Type B pancreatic cell (in vitro differentiated cells): Measurements from ENCODE around the gene KRTAP6-3. TPM values are rescaled to one million over a fixed set of nuclear protein-coding genes. Genes with fewer than 3 reads are reported as not detected.

ENCODE experiments used
- DNase-seq: peaks from one replicate; pipeline ENCODE4 v3.0.0; 2021; ENCODE audit warnings: mixed read lengths; ENCODE audit not compliant: unreplicated experiment; ENCODE audit errors: extremely low spot score
- H3K27ac Mint-ChIP-seq: 2 replicates; pipeline ENCODE4 v1.8.0; 2021; ENCODE audit warnings: mild to moderate bottlenecking, mixed read lengths
- H3K27me3 Mint-ChIP-seq: 2 replicates; pipeline ENCODE4 v1.8.0; 2021; ENCODE audit warnings: mixed read lengths
- H3K36me3 Mint-ChIP-seq: 2 replicates; pipeline ENCODE4 v1.8.0; 2021; ENCODE audit warnings: mixed read lengths
- H3K4me1 Mint-ChIP-seq: one replicate; pipeline ENCODE4 v1.8.0; 2021; ENCODE audit warnings: mixed read lengths; ENCODE audit not compliant: unreplicated experiment
- H3K4me3 Mint-ChIP-seq: 2 replicates; pipeline ENCODE4 v1.8.0; 2021; ENCODE audit warnings: mild to moderate bottlenecking, mixed read lengths
- H3K9me3 Mint-ChIP-seq: 2 replicates; pipeline ENCODE4 v1.8.0; 2021; ENCODE audit warnings: mixed read lengths
- CTCF ChIP-seq: fragments of 200-600 bp; sonication (generic); conservative IDR thresholded peaks from 2 replicates; pipeline ENCODE4 v1.5.0; 2021; ENCODE audit warnings: antibody characterized with exemption, mild to moderate bottlenecking
- total RNA-seq: library from RNA; stranded (reverse); gene quantifications from 2 replicates; pipeline ENCODE4 v1.2.1, GENCODE V29; 2021; ENCODE audit warnings: low replicate concordance

The KRTAP6-3 gene
- total RNA-seq, 1 donor from 2014 or later = not detected

DNA sequence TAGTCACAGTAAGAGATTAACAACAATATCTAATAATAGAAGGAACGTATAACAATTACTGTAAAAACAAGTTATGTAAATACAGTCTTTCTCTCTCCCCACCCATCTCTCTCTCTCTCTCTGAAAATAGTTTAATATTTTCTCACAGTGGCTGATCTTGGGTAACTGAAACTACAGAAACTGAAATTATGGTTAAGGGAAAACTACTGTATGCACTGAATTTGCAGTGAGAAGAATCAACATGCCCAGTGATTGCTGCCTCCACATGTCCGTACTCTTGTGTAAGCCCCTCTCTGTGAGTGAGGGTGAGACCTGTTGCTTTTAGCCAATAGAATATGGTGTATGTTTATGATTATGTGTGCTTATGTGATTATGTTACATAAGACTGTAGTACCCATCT lies 19.9 kb downstream of the KRTAP6-3 start:
- DNase-seq = no peak
- Mint-ChIP-seq H3K4me3 (no peak overlapping the region), H3K4me1 (no peaks in the 10 kb centered on the region), H3K36me3 (no peaks in the 10 kb centered on the region), H3K9me3 (no peaks in the 10 kb centered on the region), H3K27me3 (no peaks in the 10 kb centered on the region), H3K27ac (no peak overlapping the region)
- no peak for TF ChIP-seq CTCF

DNA sequence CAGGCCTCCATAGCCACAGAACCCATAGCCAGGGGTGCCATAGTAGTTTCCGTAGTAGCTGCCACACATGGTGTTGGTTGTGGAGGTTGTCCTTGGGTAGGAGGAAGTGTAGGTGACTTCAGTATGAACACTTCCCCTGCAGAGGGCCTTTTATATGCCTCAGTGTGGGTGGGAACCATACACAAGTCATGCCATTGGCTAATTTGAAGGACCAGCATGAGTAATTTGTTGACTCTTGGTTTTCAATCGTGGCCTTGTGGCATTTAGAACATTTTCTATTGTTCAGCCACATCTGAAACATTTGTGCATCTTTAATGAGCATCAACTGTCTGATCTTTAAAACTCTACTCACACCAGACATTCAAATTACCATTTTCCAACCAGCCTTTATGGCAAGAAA lies 21.6 kb downstream of the KRTAP6-3 start, which contains the start of gene KRTAP6-1:
Gene KRTAP6-1 (minus strand): TSS at position 95 of the 400 bp plus-strand sequence. CDS start 26 bp downstream, at position 69.
- no peak within 1 kb of the TSS for H3K27ac Mint-ChIP-seq
- no peaks in the 10 kb centered on the region for H3K9me3 Mint-ChIP-seq
- H3K27me3 Mint-ChIP-seq = no peaks in the 10 kb centered on the region
- DNase-seq = no peak
- no peak for TF ChIP-seq CTCF
- no peak within 1 kb of the TSS for H3K4me3 Mint-ChIP-seq
- no peaks in the 10 kb centered on the region for H3K4me1 Mint-ChIP-seq
- no peaks in the 10 kb centered on the region for H3K36me3 Mint-ChIP-seq

DNA sequence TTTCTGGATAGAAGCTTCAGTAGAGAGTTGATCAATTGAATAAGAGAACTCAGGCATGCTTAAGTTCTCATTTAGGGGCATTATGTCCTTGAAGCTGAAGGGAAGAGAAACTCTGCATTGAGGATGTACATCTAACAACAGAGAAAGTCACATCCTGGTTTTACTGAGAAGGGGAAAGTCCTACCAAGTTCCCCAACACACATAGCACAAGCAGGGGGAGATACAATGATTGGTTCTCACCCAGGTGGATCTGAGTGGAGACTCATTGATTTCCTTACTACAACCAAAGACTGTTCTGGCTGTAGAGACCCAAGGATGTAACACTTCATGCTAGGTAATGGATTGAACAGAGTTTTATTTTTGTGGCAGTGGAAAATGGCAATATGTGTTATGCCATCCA lies 23.0 kb downstream of the KRTAP6-3 start:
- no peaks in the 10 kb centered on the region for H3K27me3 Mint-ChIP-seq
- no peak overlapping the region for H3K4me3 Mint-ChIP-seq
- no peak for DNase-seq
- H3K9me3 Mint-ChIP-seq = no peaks in the 10 kb centered on the region
- no peaks in the 10 kb centered on the region for H3K4me1 Mint-ChIP-seq
- no peak overlapping the region for H3K27ac Mint-ChIP-seq
- TF ChIP-seq CTCF = no peak
- H3K36me3 Mint-ChIP-seq = no peaks in the 10 kb centered on the region

- H3K4me3 Mint-ChIP-seq = no peak within 1 kb of the TSS
- no peaks in the 10 kb centered on the region for H3K27me3 Mint-ChIP-seq
- no peak within 1 kb of the TSS for H3K27ac Mint-ChIP-seq
- no peaks in the 10 kb centered on the region for H3K9me3 Mint-ChIP-seq
- no peak for TF ChIP-seq CTCF
- DNase-seq = no peak
- H3K4me1 Mint-ChIP-seq = no peaks in the 10 kb centered on the region
- H3K36me3 Mint-ChIP-seq = no peaks in the 10 kb centered on the region
Observed at GRCh38 chr21:30616125-30616524, 23.9 kb downstream of the KRTAP6-3 start, which contains the start of gene KRTAP20-1. KRTAP20-1 (plus strand) TSS chr21:30616425; CDS start chr21:30616455, 30 bp downstream.

DNA sequence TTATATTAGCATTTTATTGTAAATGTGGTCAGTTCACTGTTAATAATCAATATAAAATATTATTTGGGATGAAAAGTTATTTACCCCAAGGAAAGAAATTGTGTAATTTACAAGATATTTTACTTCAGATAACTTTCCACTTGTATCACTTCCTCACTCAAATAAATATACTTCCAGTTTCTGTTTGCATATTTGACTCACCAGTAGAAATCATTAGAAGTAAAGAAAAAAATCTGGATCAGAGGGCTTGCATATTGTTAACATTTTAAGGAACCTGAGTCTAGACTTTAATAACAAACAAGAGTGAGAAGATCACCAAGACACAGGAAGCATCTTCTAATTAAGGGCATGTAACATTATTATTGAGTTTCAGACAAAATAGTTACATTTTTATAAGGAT lies 27.8 kb downstream of the KRTAP6-3 start:
- H3K36me3 Mint-ChIP-seq = no peaks in the 10 kb centered on the region
- H3K27ac Mint-ChIP-seq = no peak overlapping the region
- DNase-seq = no peak
- TF ChIP-seq CTCF = no peak
- H3K9me3 Mint-ChIP-seq = no peaks in the 10 kb centered on the region
- no peaks in the 10 kb centered on the region for H3K27me3 Mint-ChIP-seq
- H3K4me3 Mint-ChIP-seq = no peak overlapping the region
- H3K4me1 Mint-ChIP-seq = no peaks in the 10 kb centered on the region

GRCh38 chr21:30620522-30620921 lies 28.3 kb downstream of the KRTAP6-3 start, which contains the start of gene KRTAP20-4:
KRTAP20-4 (plus strand) TSS chr21:30620627.
- no peak within 1 kb of the TSS for H3K4me3 Mint-ChIP-seq
- no peaks in the 10 kb centered on the region for H3K4me1 Mint-ChIP-seq
- DNase-seq = no peak
- H3K27me3 Mint-ChIP-seq = no peaks in the 10 kb centered on the region
- no peak for TF ChIP-seq CTCF
- no peaks in the 10 kb centered on the region for H3K36me3 Mint-ChIP-seq
- no peaks in the 10 kb centered on the region for H3K9me3 Mint-ChIP-seq
- H3K27ac Mint-ChIP-seq = no peak within 1 kb of the TSS
